SU-DHL-6 (cell line): ENCODE data around the gene P3H3.

Experiments used
- H2AFZ ChIP-seq: fragments of 200-600 bp; sonication (generic); 2 replicates; pipeline ENCODE4 v1.6.1; 2014; ENCODE audit warnings: low read depth, mild to moderate bottlenecking, moderate library complexity, mixed read lengths, antibody characterized with exemption, low read length; ENCODE audit not compliant: severe bottlenecking
- H3F3A ChIP-seq: fragments of 200-600 bp; shearing (Covaris generic); 2 replicates; pipeline ENCODE4 v1.6.0; 2016; ENCODE audit warnings: antibody characterized with exemption, mild to moderate bottlenecking; ENCODE audit not compliant: insufficient read depth
- H3K27ac ChIP-seq: fragments of 200-600 bp; sonication (generic); 2 replicates; pipeline ENCODE4 v1.5.1; 2016; ENCODE audit warnings: low read depth, mild to moderate bottlenecking, low read length, moderate library complexity, mixed read lengths
- H3K27me3 ChIP-seq: fragments of 200-600 bp; sonication (generic), shearing (Covaris generic); 2 replicates; pipeline ENCODE4 v1.6.0; 2014; ENCODE audit warnings: mild to moderate bottlenecking, low read length
- H3K36me3 ChIP-seq: fragments of 200-600 bp; sonication (generic); 2 replicates; pipeline ENCODE4 v1.6.1; 2014; ENCODE audit warnings: mild to moderate bottlenecking, low read length, mixed read lengths
- H3K4me2 ChIP-seq: fragments of 300-600, 200-600 bp; shearing (Covaris generic), sonication (generic); 2 replicates; pipeline ENCODE4 v1.6.0; 2014; ENCODE audit warnings: low read length, low read depth, mild to moderate bottlenecking; ENCODE audit not compliant: poor library complexity, severe bottlenecking
- H3K4me3 ChIP-seq: fragments of 200-600 bp; sonication (generic); 2 replicates; pipeline ENCODE4 v1.5.1; 2014; ENCODE audit warnings: antibody characterized with exemption, low read length, mild to moderate bottlenecking, mixed read lengths; ENCODE audit not compliant: insufficient read depth, poor library complexity, severe bottlenecking
- H3K79me2 ChIP-seq: fragments of 200-600 bp; sonication (generic); 2 replicates; pipeline ENCODE4 v1.6.1; 2014; ENCODE audit warnings: mild to moderate bottlenecking, low read length, moderate library complexity; ENCODE audit not compliant: insufficient read depth
- H3K9ac ChIP-seq: fragments of 200-600 bp; sonication (generic); 2 replicates; pipeline ENCODE4 v1.7.0; 2014; ENCODE audit warnings: mild to moderate bottlenecking, low read length
- H3K9me2 ChIP-seq: fragments of 200-600 bp; sonication (generic); replicated peaks from 2 replicates; pipeline ENCODE4 v1.6.1; 2014; ENCODE audit warnings: low read length; ENCODE audit not compliant: insufficient read depth
- H3K9me3 ChIP-seq: fragments of 200-600 bp; sonication (generic); 2 replicates; pipeline ENCODE4 v1.6.1; 2014; ENCODE audit warnings: low read length, mixed read lengths; ENCODE audit not compliant: insufficient read depth
- H4K20me1 ChIP-seq: fragments of 200-600 bp; sonication (generic); 2 replicates; pipeline ENCODE4 v1.6.1; 2014; ENCODE audit warnings: low read depth, mild to moderate bottlenecking, antibody characterized with exemption, low read length, moderate library complexity, mixed read lengths
- EZH2phosphoT487 ChIP-seq: fragments of 200-600 bp; sonication (generic), shearing (Covaris generic); conservative IDR thresholded peaks from 2 replicates; pipeline ENCODE4 v1.6.1; 2018; ENCODE audit warnings: mild to moderate bottlenecking, antibody characterized with exemption, low read length, moderate library complexity, mixed read lengths
- TF ChIP-seq, protein P1 (sequence below): fragments of 200-600 bp; sonication (generic); IDR thresholded peaks from one replicate; pipeline ENCODE4 v1.5.1; 2017; ENCODE audit warnings: antibody characterized with exemption, mild to moderate bottlenecking, low read length, moderate library complexity; ENCODE audit not compliant: insufficient read depth, poor library complexity, severe bottlenecking

P3H3 gene

GRCh38 chr12:6840761-6841515, 12.7 kb downstream of the P3H3 start, which contains the start of gene GNB3:
TSS of gene GNB3 (plus strand) at chr12:6840925. CDS start at chr12:6841288, 363 bp downstream.
- no peaks in the 10 kb centered on the region for H3K36me3 ChIP-seq
- peak within 1 kb of the TSS; percentile 40 for H3K27ac ChIP-seq
- no peaks in the 10 kb centered on the region for H3K79me2 ChIP-seq
- peak within 1 kb of the TSS; percentile 44; the same call in 1 of the 2 replicates for H3K9ac ChIP-seq
- H3K4me2 ChIP-seq: peak within 1 kb of the TSS; percentile 43
- TF ChIP-seq, protein P1, sequence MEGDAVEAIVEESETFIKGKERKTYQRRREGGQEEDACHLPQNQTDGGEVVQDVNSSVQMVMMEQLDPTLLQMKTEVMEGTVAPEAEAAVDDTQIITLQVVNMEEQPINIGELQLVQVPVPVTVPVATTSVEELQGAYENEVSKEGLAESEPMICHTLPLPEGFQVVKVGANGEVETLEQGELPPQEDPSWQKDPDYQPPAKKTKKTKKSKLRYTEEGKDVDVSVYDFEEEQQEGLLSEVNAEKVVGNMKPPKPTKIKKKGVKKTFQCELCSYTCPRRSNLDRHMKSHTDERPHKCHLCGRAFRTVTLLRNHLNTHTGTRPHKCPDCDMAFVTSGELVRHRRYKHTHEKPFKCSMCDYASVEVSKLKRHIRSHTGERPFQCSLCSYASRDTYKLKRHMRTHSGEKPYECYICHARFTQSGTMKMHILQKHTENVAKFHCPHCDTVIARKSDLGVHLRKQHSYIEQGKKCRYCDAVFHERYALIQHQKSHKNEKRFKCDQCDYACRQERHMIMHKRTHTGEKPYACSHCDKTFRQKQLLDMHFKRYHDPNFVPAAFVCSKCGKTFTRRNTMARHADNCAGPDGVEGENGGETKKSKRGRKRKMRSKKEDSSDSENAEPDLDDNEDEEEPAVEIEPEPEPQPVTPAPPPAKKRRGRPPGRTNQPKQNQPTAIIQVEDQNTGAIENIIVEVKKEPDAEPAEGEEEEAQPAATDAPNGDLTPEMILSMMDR: no peak
- TF ChIP-seq EZH2phosphoT487: no peak
- no peaks in the 10 kb centered on the region for H4K20me1 ChIP-seq
- no peaks in the 10 kb centered on the region for H3K9me2 ChIP-seq
- H3F3A ChIP-seq: peaks cover 4% of the 10 kb centered on the region; the same call in 1 of the 2 replicates
- H3K4me3 ChIP-seq: no peak within 1 kb of the TSS
- H2AFZ ChIP-seq: no peak within 1 kb of the TSS
- H3K9me3 ChIP-seq: no peaks in the 10 kb centered on the region
- H3K27me3 ChIP-seq: no peaks in the 10 kb centered on the region

GRCh38 chr12:6842075-6842474, 13.9 kb downstream of the P3H3 start:
- Histone ChIP-seq H3K4me3 (no peak overlapping the region), H2AFZ (no peak overlapping the region), H3K79me2 (no peaks in the 10 kb centered on the region), H3K27me3 (no peaks in the 10 kb centered on the region), H3K36me3 (no peaks in the 10 kb centered on the region), H3K27ac (no peak overlapping the region), H3F3A (peaks cover 4% of the 10 kb centered on the region; the same call in 1 of the 2 replicates), H3K9me3 (no peaks in the 10 kb centered on the region), H4K20me1 (no peaks in the 10 kb centered on the region), H3K4me2 (no peak overlapping the region), H3K9me2 (no peaks in the 10 kb centered on the region), H3K9ac (no peak overlapping the region)
- TF ChIP-seq EZH2phosphoT487: no peak
- TF ChIP-seq, protein P1: no peak

DNA sequence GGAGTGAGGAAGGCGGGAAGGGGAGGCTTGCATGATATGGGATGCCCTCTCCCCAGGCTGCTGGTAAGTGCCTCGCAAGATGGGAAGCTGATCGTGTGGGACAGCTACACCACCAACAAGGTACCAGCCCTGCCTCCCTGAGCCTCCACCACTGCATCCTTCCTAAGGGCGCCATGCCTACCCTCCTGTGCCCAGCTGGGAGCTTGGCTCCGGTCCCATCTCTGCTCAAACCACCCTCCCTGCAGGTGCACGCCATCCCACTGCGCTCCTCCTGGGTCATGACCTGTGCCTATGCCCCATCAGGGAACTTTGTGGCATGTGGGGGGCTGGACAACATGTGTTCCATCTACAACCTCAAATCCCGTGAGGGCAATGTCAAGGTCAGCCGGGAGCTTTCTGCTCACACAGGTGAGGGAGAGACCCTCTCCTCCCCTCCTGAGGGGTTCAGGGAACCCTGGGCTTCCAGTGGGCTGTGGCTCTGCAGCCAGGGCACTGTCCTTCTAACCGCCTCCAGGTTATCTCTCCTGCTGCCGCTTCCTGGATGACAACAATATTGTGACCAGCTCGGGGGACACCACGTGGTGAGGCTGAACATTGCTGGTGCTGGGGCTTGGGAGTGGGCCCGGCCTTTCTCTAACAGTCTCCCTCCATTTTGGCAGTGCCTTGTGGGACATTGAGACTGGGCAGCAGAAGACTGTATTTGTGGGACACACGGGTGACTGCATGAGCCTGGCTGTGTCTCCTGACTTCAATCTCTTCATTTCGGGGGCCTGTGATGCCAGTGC, 15.1 kb downstream of the P3H3 start:
- Histone ChIP-seq H3K36me3 (no peaks in the 10 kb centered on the region), H3K4me3 (no peak overlapping the region), H3K9ac (no peak overlapping the region), H2AFZ (no peak overlapping the region), H3K9me3 (no peaks in the 10 kb centered on the region), H3F3A (peaks cover 4% of the 10 kb centered on the region; the same call in 1 of the 2 replicates), H4K20me1 (no peaks in the 10 kb centered on the region), H3K27me3 (no peaks in the 10 kb centered on the region), H3K4me2 (no peak overlapping the region), H3K27ac (no peak overlapping the region), H3K79me2 (no peaks in the 10 kb centered on the region), H3K9me2 (no peaks in the 10 kb centered on the region)
- TF ChIP-seq EZH2phosphoT487: no peak
- TF ChIP-seq, protein P1: no peak
